ENCODE data around the gene PRR16. TPM values are rescaled to one million over a fixed set of nuclear protein-coding genes. Genes with fewer than 3 reads are reported as not detected.
"Not testable (repeated sequence)": the region's sequence is repeated elsewhere in the genome, so short reads cannot be mapped to it uniquely, and the experiment has no call there.

The PRR16 gene
- total RNA-seq, result not detected
- not detected for polyA plus RNA-seq

GRCh38 chr5:120463991-120464626 lies at the start of gene PRR16:
Gene PRR16, plus strand, starts transcription at chr5:120464300.
- peaks cover 23 to 27% of the 10 kb centered on the region in 2 donors for H3K27me3 Mint-ChIP-seq
- intact Hi-C loops (cut with micrococcal nuclease), result no loop called here
- Histone ChIP-seq H3K4me1 (ENCODE audit: insufficient read depth, low read length) (no peaks in the 10 kb centered on the region), H3K27me3 (ENCODE audit: insufficient read depth, low read length) (no peaks in the 10 kb centered on the region), H3K27ac (ENCODE audit: low read depth, low read length) (no peak within 1 kb of the TSS), H3K9me3 (ENCODE audit: control insufficient read depth in 1 of 2, low read length in 2 of 2) (no peaks in the 10 kb centered on the region), H3K36me3 (ENCODE audit: insufficient read depth, low read length) (no peaks in the 10 kb centered on the region), H3K4me3 (ENCODE audit: low read length in 2 of 2) (no peak within 1 kb of the TSS)
- CTCF ChIA-PET (ENCODE audit: partially characterized antibody), result no interaction called here
- H3K36me3 Mint-ChIP-seq, result no peaks in the 10 kb centered on the region
- no peak for DNase-seq
- H3K9me3 Mint-ChIP-seq, result peaks cover 0 to 4% (median 0%) of the 10 kb centered on the region in 8 donors
- H3K27ac Mint-ChIP-seq, result no peak within 1 kb of the TSS
- H3K4me3 Mint-ChIP-seq, result peak within 1 kb of the TSS; percentile 5 to 81 (median 68)
- H3K4me1 Mint-ChIP-seq, result peaks cover 4 to 26% (median 7%) of the 10 kb centered on the region in 4 donors
- POLR2A ChIA-PET (ENCODE audit: partially characterized antibody), result no interaction called here

GRCh38 chr5:120415985-120416384 lies 48.1 kb upstream of the PRR16 start:
- no peaks in the 10 kb centered on the region for H3K36me3 Mint-ChIP-seq
- Histone ChIP-seq H3K4me3 (ENCODE audit: low read length in 2 of 2) (no peak overlapping the region), H3K27me3 (ENCODE audit: insufficient read depth, low read length) (no peaks in the 10 kb centered on the region), H3K4me1 (ENCODE audit: insufficient read depth, low read length) (no peaks in the 10 kb centered on the region), H3K9me3 (ENCODE audit: control insufficient read depth in 1 of 2, low read length in 2 of 2) (no peaks in the 10 kb centered on the region), H3K36me3 (ENCODE audit: insufficient read depth, low read length) (no peaks in the 10 kb centered on the region), H3K27ac (ENCODE audit: low read depth, low read length) (no peak overlapping the region)
- DNase-seq, result no peak
- peaks cover 0 to 4% (median 0%) of the 10 kb centered on the region in 8 donors for H3K9me3 Mint-ChIP-seq
- intact Hi-C loops (cut with micrococcal nuclease), result no loop called here
- H3K4me1 Mint-ChIP-seq, result no peaks in the 10 kb centered on the region
- CTCF ChIA-PET (ENCODE audit: partially characterized antibody), result no interaction called here
- POLR2A ChIA-PET (ENCODE audit: partially characterized antibody), result no interaction called here
- H3K4me3 Mint-ChIP-seq, result no peak overlapping the region
- no peaks in the 10 kb centered on the region for H3K27me3 Mint-ChIP-seq
- no peak overlapping the region for H3K27ac Mint-ChIP-seq

- no peaks in the 10 kb centered on the region for H3K36me3 Mint-ChIP-seq
- Histone ChIP-seq H3K27me3 (ENCODE audit: insufficient read depth, low read length) (no peaks in the 10 kb centered on the region), H3K36me3 (ENCODE audit: insufficient read depth, low read length) (no peaks in the 10 kb centered on the region), H3K4me1 (ENCODE audit: insufficient read depth, low read length) (no peaks in the 10 kb centered on the region), H3K4me3 (ENCODE audit: low read length in 2 of 2) (no peak overlapping the region), H3K9me3 (ENCODE audit: control insufficient read depth in 1 of 2, low read length in 2 of 2) (no peaks in the 10 kb centered on the region), H3K27ac (ENCODE audit: low read depth, low read length) (no peak overlapping the region)
- intact Hi-C loops (cut with micrococcal nuclease), result no loop called here
- no peaks in the 10 kb centered on the region for H3K4me1 Mint-ChIP-seq
- no peak for DNase-seq
- no peak overlapping the region for H3K4me3 Mint-ChIP-seq
- no peaks in the 10 kb centered on the region for H3K27me3 Mint-ChIP-seq
- H3K9me3 Mint-ChIP-seq, result peaks cover 0 to 1% (median under 1%) of the 10 kb centered on the region in 8 donors
- POLR2A ChIA-PET (ENCODE audit: partially characterized antibody), result no interaction called here
- CTCF ChIA-PET (ENCODE audit: partially characterized antibody), result no interaction called here
- H3K27ac Mint-ChIP-seq, result no peak overlapping the region
Measured at GRCh38 chr5:120419127-120419526, 45.0 kb upstream of the PRR16 start.

- H3K27me3 ChIP-seq (ENCODE audit: insufficient read depth, low read length); H3K27me3 Mint-ChIP-seq; intact Hi-C loops (cut with micrococcal nuclease); POLR2A ChIA-PET (ENCODE audit: partially characterized antibody); H3K4me3 Mint-ChIP-seq; DNase-seq; CTCF ChIA-PET (ENCODE audit: partially characterized antibody); H3K9me3 ChIP-seq (ENCODE audit: control insufficient read depth in 1 of 2, low read length in 2 of 2); H3K4me3 ChIP-seq (ENCODE audit: low read length in 2 of 2); H3K4me1 Mint-ChIP-seq; H3K4me1 ChIP-seq (ENCODE audit: insufficient read depth, low read length); H3K36me3 ChIP-seq (ENCODE audit: insufficient read depth, low read length); H3K27ac ChIP-seq (ENCODE audit: low read depth, low read length); H3K27ac Mint-ChIP-seq; H3K36me3 Mint-ChIP-seq: not testable (repeated sequence)
- peaks cover 0 to 26% (median 10%) of the 10 kb centered on the region in 8 donors for H3K9me3 Mint-ChIP-seq
Measured at GRCh38 chr5:120426633-120427275, 37.3 kb upstream of the PRR16 start.

- Mint-ChIP-seq H3K36me3 (no peaks in the 10 kb centered on the region), H3K27ac (no peak overlapping the region), H3K27me3 (no peaks in the 10 kb centered on the region), H3K4me1 (no peaks in the 10 kb centered on the region), H3K9me3 (peaks cover 0 to 26% (median 7%) of the 10 kb centered on the region in 8 donors), H3K4me3 (no peak overlapping the region)
- CTCF ChIA-PET (ENCODE audit: partially characterized antibody), result no interaction called here
- no peak for DNase-seq
- POLR2A ChIA-PET (ENCODE audit: partially characterized antibody), result no interaction called here
- Histone ChIP-seq H3K9me3 (ENCODE audit: control insufficient read depth in 1 of 2, low read length in 2 of 2) (no peaks in the 10 kb centered on the region), H3K36me3 (ENCODE audit: insufficient read depth, low read length) (no peaks in the 10 kb centered on the region), H3K4me1 (ENCODE audit: insufficient read depth, low read length) (no peaks in the 10 kb centered on the region), H3K27me3 (ENCODE audit: insufficient read depth, low read length) (no peaks in the 10 kb centered on the region), H3K4me3 (ENCODE audit: low read length in 2 of 2) (no peak overlapping the region), H3K27ac (ENCODE audit: low read depth, low read length) (no peak overlapping the region)
- intact Hi-C loops (cut with micrococcal nuclease), result no loop called here
Measured at GRCh38 chr5:120430572-120430971, 33.5 kb upstream of the PRR16 start.

GRCh38 chr5:120432861-120433260 lies 31.2 kb upstream of the PRR16 start:
- no peak overlapping the region for H3K27ac Mint-ChIP-seq
- Histone ChIP-seq H3K9me3 (ENCODE audit: control insufficient read depth in 1 of 2, low read length in 2 of 2) (no peaks in the 10 kb centered on the region), H3K27ac (ENCODE audit: low read depth, low read length) (no peak overlapping the region), H3K4me3 (ENCODE audit: low read length in 2 of 2) (no peak overlapping the region), H3K4me1 (ENCODE audit: insufficient read depth, low read length) (no peaks in the 10 kb centered on the region), H3K27me3 (ENCODE audit: insufficient read depth, low read length) (no peaks in the 10 kb centered on the region), H3K36me3 (ENCODE audit: insufficient read depth, low read length) (no peaks in the 10 kb centered on the region)
- no peaks in the 10 kb centered on the region for H3K27me3 Mint-ChIP-seq
- H3K4me3 Mint-ChIP-seq, result no peak overlapping the region
- H3K36me3 Mint-ChIP-seq, result no peaks in the 10 kb centered on the region
- ChIA-PET POLR2A (ENCODE audit: partially characterized antibody) (no interaction called here), CTCF (ENCODE audit: partially characterized antibody) (no interaction called here)
- peaks cover 0 to 22% (median 7%) of the 10 kb centered on the region in 8 donors for H3K9me3 Mint-ChIP-seq
- no peak for DNase-seq
- H3K4me1 Mint-ChIP-seq, result no peaks in the 10 kb centered on the region
- intact Hi-C loops (cut with micrococcal nuclease), result no loop called here

GRCh38 chr5:120435129-120435528 lies 29.0 kb upstream of the PRR16 start:
- Histone ChIP-seq H3K27me3 (ENCODE audit: insufficient read depth, low read length) (no peaks in the 10 kb centered on the region), H3K4me3 (ENCODE audit: low read length in 2 of 2) (no peak overlapping the region), H3K36me3 (ENCODE audit: insufficient read depth, low read length) (no peaks in the 10 kb centered on the region), H3K4me1 (ENCODE audit: insufficient read depth, low read length) (no peaks in the 10 kb centered on the region), H3K9me3 (ENCODE audit: control insufficient read depth in 1 of 2, low read length in 2 of 2) (no peaks in the 10 kb centered on the region), H3K27ac (ENCODE audit: low read depth, low read length) (no peak overlapping the region)
- no peaks in the 10 kb centered on the region for H3K27me3 Mint-ChIP-seq
- H3K4me1 Mint-ChIP-seq, result no peaks in the 10 kb centered on the region
- intact Hi-C loops (cut with micrococcal nuclease), result no loop called here
- H3K36me3 Mint-ChIP-seq, result no peaks in the 10 kb centered on the region
- CTCF ChIA-PET (ENCODE audit: partially characterized antibody), result no interaction called here
- POLR2A ChIA-PET (ENCODE audit: partially characterized antibody), result no interaction called here
- H3K4me3 Mint-ChIP-seq, result no peak overlapping the region
- DNase-seq, result no peak
- peaks cover 0 to 13% (median 6%) of the 10 kb centered on the region in 8 donors for H3K9me3 Mint-ChIP-seq
- H3K27ac Mint-ChIP-seq, result no peak overlapping the region

Measured in CD4-positive, alpha-beta memory T cell (primary cell).